Epithelial cell of prostate (primary cell): Measurements from ENCODE around the gene SLC25A28.
"Not testable (repeated sequence)": the region's sequence is repeated elsewhere in the genome, so short reads cannot be mapped to it uniquely, and the experiment has no call there.

ENCODE experiments used
- DNase-seq: peaks from one replicate; pipeline ENCODE4 v3.0.0-alpha.2; 2011; ENCODE audit warnings: low read depth, low spot score
- H3K27ac ChIP-seq: fragments of 450-650 bp; 2 replicates; pipeline ENCODE4 v1.5.1; 2017; ENCODE audit warnings: mild to moderate bottlenecking

Gene SLC25A28

DNA sequence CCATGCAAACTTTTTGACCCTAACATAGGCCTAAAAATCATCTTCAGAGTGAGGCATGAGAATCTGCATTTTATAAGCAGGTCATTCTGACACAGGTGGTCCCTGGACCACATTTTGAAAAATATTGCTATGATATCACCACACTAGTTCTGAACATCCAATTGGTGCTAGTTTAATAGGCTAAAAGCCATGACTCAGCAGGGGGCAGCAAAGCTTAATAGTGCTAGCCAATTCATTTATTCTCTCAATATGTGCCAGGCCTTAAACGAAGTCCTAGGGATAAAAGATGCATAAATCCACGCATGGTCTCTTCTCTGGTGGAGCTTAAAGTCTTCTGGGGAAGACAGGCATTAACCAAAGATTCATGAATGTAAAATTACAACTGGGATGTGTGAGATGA lies 10.2 kb upstream of the SLC25A28 start:
- DNase-seq, result no peak
- peak overlapping the region; percentile 69 for H3K27ac ChIP-seq

DNA sequence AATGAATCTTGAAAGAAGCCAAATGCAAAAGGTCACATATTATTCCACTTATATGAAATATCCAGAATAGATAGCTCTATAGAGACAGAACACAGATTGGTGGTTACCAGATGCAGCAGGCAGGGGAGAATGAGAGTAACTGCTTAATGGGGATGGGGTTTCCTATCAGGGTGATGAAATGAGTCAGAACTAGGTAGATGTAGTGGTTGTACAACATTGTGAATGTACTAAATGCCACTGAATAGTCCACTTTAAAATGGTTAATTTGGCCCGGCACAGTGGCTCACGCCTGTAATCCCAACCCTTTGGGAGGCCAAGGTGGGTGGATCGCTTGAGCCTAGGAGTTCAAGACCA lies 9.4 kb upstream of the SLC25A28 start:
- H3K27ac ChIP-seq, result peak overlapping the region; percentile 18
- no peak for DNase-seq

DNA sequence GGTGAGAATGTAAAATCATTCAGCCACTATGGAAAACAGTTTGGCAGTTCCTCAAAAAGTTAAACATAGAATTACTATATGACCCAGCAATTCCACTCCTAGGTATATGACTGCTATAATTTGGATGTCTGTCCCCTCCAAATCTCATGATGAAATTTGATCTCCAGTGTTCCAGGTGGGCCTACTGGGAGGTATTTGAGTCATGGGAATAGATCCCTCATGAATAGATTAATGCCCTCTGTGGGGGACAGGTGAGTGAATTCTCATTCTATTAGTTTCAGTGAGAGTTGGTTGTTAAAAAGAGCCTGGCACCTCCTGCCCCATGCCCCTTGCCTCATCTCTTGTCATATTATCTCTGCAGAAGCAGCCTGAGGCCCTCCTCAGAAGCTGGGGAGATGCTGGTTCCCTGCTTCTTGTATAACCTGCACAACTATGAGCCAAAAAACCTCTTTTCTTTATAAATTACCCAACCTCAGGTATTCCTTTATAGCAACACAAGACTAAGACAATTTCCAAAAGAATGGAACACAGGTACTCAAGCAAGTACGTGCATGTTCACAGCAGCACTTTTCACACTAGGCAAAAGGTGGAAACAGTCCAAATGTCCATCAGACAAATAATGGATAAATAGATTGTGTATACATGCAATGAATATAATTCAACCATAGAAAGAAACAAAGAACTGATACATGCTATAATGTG lies 8.8 kb upstream of the SLC25A28 start:
- DNase-seq, result no peak
- H3K27ac ChIP-seq, result peak overlapping the region; percentile 18

DNA sequence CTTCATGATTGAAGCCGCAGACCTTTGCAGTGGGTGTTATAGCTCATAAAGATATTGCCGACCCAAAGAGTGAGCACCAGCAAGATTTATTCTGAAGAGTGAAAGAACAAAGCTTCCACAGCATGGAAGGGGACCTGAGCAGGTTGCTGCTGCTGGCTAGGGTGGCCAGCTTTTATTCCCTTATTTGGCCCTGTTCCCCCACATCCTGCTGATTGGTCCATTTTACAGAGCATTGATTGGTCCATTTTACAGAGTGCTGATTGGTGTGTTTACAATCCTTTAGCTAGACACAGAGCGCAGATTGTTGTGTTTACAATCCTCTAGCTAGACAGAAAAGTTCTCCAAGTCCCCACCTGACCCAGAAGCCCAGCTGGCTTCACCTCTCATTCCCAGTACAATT lies 4.9 kb upstream of the SLC25A28 start:
- not testable (repeated sequence) for DNase-seq, H3K27ac ChIP-seq

DNA sequence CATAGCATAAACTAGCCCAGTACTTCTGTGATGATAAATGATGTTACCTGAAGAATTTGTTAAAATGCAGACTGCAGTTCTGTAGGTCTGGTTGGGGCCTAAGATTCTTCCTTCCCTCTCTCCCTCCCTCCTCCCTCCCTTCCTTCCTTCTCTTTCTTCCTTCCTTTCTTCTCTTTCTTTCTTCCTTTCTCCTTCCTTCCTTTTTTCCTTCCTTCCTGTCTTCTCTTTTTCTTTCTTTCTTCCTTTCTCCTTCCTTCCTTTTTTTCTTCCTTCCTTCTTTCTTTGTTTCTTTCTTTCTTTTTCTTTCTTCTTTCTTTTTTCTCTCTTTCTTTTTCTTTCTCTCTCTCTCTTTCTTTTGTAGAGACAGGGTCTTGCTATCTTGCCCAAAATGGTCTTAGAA lies 3.7 kb upstream of the SLC25A28 start:
- no peak for DNase-seq
- H3K27ac ChIP-seq, result no peak overlapping the region

DNA sequence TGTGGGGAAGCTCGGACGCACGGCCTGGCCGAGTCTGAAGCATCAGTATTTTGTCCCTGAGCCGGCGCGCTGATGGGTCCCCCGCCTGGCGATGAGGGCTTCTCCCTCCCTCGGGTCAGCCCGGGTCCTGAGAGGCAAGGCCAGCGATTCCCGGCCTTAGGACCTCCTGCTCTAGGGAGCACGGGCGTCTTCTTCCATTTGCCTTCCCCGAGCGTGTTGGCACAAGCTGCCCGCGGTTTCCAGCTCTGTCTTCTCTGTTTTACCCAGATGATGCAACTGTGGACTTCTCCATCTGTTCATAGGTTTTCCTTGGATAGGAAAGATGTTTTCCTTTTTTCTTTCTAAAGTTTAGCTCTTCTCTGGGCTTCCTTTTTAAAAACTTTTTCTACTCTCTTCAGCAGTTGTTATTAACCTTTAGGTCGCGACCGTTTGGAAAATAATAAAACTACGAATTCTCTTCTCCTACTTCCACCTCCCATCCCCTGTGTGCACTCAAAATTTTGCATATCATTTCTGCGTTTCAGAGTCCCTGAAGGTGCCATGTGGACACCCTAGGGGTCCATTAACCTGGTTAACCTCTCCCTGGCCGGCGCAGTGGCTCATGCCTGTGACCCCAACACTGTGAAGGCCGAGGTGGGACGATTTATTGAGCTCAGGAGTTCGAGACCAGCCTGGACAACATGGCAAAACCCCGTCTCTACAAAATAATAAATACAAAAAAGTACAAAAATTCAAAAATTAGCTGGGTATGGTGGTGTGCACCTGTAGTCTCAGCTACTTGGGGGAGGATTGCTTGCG lies 1.4 kb upstream of the SLC25A28 start:
- peak overlapping the region; percentile 96 for H3K27ac ChIP-seq
- peak; percentile 68 for DNase-seq

DNA sequence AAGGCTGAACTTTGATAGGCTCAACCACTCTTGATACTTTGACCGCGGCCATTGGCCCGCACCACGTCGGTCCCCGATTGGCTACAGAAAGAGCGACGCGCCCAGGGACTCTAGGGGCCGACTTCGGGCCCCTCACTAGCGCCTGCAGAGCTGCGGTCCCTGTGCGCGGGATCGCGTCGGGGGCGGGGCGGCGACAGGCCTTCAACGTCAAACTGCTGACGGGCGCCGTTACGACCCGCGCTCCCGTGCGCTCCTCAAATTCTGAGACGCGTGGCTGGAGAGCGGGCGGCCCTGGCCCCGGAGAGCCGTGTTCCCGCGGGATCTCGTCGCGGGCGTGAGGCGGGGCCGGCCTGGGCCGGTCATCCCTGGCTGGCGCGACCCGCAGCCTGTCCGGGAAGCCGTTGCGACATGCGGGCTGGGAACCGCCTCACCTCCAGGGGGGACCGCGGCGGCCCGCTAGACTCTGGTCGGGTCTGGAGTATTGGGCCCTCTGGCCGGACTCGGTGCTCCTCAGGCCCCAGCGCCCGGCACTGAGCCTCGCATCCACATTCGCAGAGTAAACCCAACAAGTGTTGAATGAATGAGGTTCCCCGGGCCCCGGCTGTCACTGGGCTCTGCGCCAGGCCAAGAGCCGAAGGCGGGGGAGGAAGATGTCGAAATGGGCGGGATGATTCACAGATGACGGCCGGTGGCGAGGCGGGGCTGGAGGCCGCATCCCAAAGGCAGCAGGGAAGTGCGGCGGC lies 643 bp upstream of the SLC25A28 start:
- H3K27ac ChIP-seq, result peak overlapping the region; percentile 96
- peak; percentile 80 for DNase-seq

DNA sequence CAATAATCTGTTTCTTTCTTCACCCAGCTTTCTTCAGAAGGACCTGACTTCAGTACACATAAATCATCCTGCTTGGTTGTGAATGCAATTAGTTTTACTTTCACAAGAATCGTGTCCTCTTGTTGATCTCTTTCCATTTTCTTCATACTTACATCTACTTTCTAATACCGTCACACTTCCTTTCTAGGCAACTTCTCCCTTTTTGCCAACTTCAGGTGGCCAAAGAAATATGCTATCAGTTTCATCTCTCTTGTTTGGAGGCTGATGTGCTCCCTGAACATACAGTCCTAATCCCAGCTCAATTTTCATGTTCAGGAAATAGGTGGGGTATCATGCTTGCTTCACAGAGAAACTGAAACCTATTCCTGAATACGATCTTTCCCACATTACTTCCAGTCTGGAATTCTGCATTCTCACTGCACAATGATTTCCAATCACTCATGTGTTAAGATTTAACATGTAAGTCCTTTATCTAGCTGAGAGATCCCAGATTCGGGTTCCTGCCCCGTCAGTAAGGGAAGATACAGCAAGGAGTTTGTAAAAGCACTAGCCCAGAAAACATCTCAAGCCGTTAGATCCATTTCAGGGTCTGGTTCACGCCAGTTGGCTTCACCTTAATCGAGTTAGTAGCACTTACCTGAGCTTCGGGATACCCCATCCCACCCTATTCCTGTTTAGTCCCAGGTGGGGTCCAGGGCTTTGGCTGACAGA lies 994 bp downstream of the SLC25A28 start:
- DNase-seq, result no peak
- H3K27ac ChIP-seq, result peak overlapping the region; percentile 96

DNA sequence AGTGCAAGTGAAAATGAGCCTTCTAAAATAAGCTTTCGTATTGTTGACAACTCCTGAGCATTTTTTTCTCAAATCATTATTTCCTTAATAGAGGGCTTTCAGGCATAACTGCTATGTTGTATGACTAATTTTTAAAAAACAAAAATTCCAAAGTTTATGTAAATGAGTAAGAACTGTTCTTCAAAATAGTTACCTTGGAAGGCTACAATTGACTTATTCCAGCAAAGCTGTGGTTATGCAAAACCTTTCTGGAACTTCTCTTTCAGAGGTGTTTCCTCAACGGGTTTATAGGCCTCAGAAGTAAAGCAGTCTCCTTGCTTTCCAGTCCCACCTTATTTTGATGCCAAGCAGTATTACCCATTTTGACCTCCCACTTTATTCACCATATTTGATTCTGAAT lies 2.5 kb downstream of the SLC25A28 start:
- H3K27ac ChIP-seq, result no peak overlapping the region
- DNase-seq, result no peak

DNA sequence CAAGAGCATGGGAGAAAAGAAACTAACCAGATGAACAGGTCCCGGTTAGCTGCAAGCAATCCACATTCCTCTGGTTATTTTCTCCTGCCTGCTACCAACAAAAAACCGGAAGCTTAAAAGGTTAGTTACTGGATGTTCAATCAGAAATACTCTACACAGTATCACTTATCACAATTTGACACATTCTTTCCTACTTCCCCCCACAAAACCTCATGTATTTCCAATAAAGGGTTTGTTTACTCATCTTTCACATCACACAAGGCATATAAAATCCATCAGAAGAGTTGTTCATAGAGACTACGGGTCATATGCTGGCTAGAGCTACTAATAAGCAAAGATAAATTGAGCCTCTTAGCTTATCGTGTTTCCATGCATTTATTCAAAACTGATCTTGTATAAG lies 4.8 kb downstream of the SLC25A28 start:
- DNase-seq, result no peak

DNA sequence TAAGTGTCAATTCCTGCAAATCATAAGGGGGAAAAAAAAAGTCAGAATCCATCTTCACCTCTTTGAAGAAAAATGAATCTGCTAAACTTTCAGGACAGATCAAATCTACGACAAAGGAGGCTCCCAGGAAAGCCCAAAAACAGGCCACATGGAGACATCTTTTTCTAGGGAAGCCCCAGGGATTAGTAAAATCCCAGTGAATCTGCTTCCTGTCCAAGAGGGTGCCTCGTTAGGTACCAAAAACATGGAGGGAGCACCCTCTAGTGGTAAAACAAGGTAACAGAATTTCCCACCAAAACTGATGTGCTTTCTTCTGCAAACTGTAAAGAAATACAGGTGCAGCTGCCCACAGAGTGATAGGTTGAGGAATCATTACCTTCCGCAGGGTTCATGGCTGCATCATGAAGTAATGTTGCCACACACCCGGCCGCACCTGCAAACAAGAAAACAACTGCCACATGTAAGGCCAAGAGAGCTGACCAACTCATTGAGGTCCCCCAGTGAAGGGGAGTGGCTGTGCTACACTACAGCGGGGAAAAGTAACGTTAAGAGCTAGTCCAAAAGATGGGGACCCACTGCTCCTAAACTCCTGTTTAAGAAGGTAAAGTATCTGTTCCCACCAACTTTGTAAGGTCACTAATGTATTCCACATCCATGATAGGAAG lies 7.9 kb downstream of the SLC25A28 start:
- no peak for DNase-seq

More for the DNA sequence above, 4.8 kb downstream of the SLC25A28 start:
- H3K27ac ChIP-seq, result no peak overlapping the region

DNA sequence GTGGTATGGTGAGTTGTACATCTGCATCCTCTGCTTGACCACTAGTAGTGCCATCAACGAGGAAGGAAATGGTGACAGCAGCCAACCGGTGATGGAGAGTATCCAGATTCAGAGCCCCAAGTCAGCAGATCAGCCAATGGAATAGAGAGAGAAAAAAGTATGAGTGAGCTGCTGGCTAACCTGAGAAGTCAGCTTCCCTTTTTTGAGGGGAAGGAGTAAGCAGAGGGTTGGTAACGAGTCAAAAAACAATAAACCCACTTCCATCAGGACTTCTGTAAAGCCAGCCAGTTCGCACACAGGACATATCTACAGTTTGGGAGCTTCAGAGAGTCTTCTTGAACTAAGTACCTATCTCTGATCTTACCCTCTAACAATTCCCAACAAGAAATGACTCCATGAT lies 8.9 kb downstream of the SLC25A28 start:
- DNase-seq, result no peak
- no peak overlapping the region for H3K27ac ChIP-seq

More for the DNA sequence above, 7.9 kb downstream of the SLC25A28 start:
- no peak overlapping the region for H3K27ac ChIP-seq

DNA sequence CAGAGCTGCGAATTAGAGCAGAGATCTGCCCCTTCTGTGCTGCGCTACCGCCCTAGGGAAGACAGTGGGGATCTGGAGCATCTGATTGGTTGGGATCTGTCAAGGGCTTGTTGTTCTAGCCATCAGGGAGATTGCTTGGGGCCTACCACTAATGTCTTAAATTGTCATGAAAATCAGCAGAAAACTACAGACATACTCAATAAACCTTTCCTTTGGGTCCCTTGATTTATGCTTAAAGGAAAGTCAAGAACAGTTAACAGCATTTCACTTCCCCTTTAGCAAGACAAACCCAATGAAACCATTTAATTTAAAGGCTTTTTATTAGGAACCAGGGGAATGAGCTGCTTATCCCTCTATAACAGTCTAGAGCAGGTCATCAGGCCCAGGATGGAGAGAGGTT lies 10.0 kb downstream of the SLC25A28 start:
- no peak for DNase-seq
- H3K27ac ChIP-seq, result no peak overlapping the region

DNA sequence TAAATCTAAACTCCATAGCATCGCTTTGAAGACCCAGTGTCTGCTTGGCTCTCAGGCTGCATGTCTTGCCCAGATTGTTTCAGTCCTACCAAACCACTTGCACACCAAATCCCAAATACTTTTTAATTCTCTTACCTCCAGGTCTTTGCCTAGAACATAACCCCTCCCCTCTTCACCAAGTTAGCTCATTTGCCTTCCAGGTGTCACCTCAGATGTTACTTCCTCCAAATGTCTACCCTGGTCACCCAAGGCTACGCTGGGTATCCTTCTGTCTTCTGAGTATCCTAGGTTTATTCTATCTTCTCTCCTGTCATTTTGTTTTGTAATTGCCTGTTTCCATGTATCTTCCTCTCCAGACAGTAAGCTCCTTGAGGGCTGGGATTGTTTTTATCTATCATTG lies 11.1 kb downstream of the SLC25A28 start:
- no peak overlapping the region for H3K27ac ChIP-seq
- DNase-seq, result no peak

DNA sequence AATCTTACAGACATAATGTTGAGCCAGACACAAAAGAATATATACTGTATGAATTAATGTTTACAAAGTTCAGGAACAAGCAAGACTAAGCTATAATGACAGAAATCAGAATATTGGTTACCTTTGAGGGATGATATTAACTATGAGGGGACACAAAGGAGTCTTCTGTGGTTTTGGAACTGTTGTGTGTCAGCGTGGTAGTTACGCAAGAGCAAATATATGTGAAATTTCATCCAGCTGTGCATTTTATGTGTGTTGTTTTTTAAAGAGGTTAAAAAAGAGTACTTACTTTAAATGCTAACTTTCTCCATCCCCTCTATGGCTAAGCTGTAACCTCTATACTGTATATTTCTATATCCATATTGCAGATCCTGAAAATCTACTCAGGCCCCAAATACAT lies 14.9 kb downstream of the SLC25A28 start:
- no peak for DNase-seq
- no peak overlapping the region for H3K27ac ChIP-seq

DNA sequence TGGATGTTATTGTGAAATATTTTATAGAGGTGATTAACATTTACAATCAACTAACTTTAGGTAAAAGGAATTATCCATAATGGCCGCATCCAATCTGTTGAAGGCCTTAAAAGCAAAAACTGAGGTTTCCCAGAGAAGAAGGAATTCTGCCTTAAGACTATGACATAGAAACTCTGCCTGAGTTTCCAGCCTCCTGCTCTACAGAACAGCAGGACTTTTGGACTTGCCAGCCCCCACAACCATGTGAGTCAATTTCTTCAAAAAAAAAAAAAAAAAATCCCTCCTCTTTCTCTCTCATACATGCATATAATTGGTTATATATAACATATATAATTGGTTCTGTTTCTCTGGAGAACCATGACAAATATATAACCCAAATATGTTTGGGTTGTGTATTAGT lies 15.4 kb downstream of the SLC25A28 start:
- no peak for DNase-seq
- no peak overlapping the region for H3K27ac ChIP-seq

DNA sequence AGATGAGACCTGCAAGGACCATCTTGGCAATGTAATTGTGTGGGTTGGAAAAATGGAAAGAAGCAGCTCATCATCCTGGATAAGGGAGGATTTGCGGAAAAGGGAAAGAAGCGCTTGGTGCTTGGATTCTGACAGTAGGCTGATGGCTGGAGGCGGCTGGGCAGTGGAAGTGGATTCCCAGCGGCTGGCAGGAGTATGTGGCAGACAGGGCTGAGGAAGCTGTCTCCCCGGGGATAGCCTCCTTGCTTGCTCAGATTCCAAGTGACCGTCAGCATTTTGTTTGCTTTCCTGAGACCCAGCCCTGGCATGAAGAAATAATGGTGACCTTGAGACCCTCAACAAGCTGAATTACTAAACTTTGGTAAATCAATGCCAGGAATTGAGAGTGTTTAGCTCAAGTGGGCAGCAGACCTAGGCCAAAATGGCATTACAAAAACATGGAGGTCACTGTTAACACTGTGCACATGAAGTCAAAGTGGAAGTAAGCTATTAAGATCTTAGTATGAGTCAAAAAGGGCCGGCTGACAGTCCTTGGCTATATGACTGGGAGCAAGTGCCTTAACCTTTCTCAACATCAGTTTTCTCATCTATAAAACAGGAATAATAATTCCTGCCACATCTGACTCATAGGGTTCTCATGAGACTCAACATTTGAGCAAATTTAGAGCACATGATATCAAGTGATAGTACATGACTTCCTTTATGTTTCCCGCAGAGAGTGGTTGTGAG lies 21.3 kb downstream of the SLC25A28 start:
- no peak for DNase-seq
- no peak overlapping the region for H3K27ac ChIP-seq

DNA sequence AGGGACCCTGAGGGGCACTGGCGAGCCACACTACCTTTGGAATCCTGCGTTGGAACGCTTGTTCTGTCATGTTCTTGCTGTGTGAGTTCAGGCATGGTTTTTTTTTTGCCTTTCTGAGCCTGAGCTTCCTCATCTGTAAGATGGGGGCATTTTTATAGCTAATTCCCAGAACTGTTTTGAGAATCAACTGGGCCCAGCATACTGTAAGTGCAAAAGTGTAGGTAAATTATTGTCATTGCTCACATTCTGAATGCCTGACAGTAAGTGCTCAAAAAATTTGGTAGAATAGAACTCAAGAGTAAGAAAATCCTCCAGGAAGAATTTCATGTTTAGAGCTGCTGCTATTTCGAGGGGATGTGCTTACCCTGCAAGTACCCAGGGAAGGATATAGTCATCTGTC lies 22.2 kb downstream of the SLC25A28 start:
- no peak overlapping the region for H3K27ac ChIP-seq
- DNase-seq, result no peak

DNA sequence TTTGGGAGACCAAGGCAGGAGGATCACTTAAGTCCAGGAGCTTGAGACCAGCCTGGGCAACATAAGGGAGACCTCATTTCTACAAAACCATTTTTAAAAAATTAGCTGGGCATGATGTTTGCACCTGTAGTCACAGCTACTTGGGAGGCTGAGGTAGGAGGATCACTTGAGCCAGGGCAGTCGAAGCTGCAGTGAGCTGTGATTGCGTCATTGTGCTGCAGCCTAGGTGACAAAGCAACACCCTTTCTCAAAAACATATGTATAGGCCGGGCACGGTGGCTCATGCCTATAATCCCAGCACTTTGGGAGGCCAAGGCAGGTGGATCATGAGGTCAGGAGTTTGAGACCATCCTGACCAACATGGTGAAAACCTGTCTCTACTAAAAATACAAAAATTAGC lies 23.5 kb downstream of the SLC25A28 start:
- H3K27ac ChIP-seq, DNase-seq: not testable (repeated sequence)
